ENCODE measurements around the gene HECTD2.
"Not testable (repeated sequence)": the region's sequence is repeated elsewhere in the genome, so short reads cannot be mapped to it uniquely, and the experiment has no call there.

HECTD2 gene

GRCh38 chr10:91409869-91410637, at the start of gene HECTD2:
Gene HECTD2 (plus strand): TSS chr10:91410344. CDS start chr10:91410439, 95 bp downstream.
- DNase-seq (peak; percentile 82), ATAC-seq (peak; percentile 79)
- H3K4me3 Mint-ChIP-seq: peak within 1 kb of the TSS; percentile 84
- H3K9me3 Mint-ChIP-seq: no peaks in the 10 kb centered on the region
- no peaks in the 10 kb centered on the region for H3K36me3 Mint-ChIP-seq (ENCODE audit: low read depth)
- H3K27me3 Mint-ChIP-seq: peaks cover 15% of the 10 kb centered on the region
- peaks cover 25% of the 10 kb centered on the region for H3K4me1 Mint-ChIP-seq
- peak within 1 kb of the TSS; percentile 91 for H3K27ac Mint-ChIP-seq

- H3K9me3 Mint-ChIP-seq: peaks cover 6% of the 10 kb centered on the region
- H3K27ac Mint-ChIP-seq: no peak overlapping the region
- H3K27me3 Mint-ChIP-seq: peaks cover 31% of the 10 kb centered on the region
- H3K4me3 Mint-ChIP-seq: no peak overlapping the region
- DNase-seq: no peak
- no peak for ATAC-seq
- no peaks in the 10 kb centered on the region for H3K36me3 Mint-ChIP-seq (ENCODE audit: low read depth)
- H3K4me1 Mint-ChIP-seq: no peaks in the 10 kb centered on the region
These were observed 49.7 kb upstream of the HECTD2 start for GRCh38 chr10:91360461-91360860.

- not testable (repeated sequence) for H3K27ac Mint-ChIP-seq; H3K9me3 Mint-ChIP-seq; H3K4me3 Mint-ChIP-seq; DNase-seq; H3K36me3 Mint-ChIP-seq (ENCODE audit: low read depth); ATAC-seq; H3K4me1 Mint-ChIP-seq
- peaks cover 43% of the 10 kb centered on the region for H3K27me3 Mint-ChIP-seq
These were observed 44.6 kb upstream of the HECTD2 start for GRCh38 chr10:91365519-91365918.

DNA sequence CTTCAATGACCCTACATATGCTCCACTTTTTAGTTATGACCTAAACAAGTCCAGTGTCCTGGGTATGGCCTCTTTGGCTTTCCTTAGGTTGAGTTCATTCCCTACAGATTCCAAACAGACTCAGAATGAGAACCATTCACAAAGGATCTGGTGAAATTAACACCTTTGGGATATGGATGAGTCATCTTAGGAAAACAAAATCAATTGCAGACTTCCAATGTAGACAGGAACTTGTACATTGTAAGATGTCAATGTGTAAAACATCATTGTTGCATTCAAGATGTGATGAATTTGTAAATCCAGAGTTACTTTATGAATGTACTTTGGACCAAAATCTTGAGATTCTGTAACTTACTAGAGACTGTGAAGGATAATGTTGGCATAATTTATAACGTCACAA, 43.4 kb upstream of the HECTD2 start:
- Mint-ChIP-seq H3K4me3 (no peak overlapping the region), H3K27ac (no peak overlapping the region), H3K36me3 (ENCODE audit: low read depth) (no peaks in the 10 kb centered on the region), H3K4me1 (peaks cover 2% of the 10 kb centered on the region), H3K27me3 (peaks cover 35% of the 10 kb centered on the region), H3K9me3 (peaks cover 6% of the 10 kb centered on the region)
- DNase-seq (no peak), ATAC-seq (no peak)

GRCh38 chr10:91367127-91367531, 43.0 kb upstream of the HECTD2 start:
- peaks cover 2% of the 10 kb centered on the region for H3K4me1 Mint-ChIP-seq
- DNase-seq (no peak), ATAC-seq (no peak)
- no peak overlapping the region for H3K27ac Mint-ChIP-seq
- no peaks in the 10 kb centered on the region for H3K36me3 Mint-ChIP-seq (ENCODE audit: low read depth)
- H3K27me3 Mint-ChIP-seq: peaks cover 35% of the 10 kb centered on the region
- peaks cover 6% of the 10 kb centered on the region for H3K9me3 Mint-ChIP-seq
- no peak overlapping the region for H3K4me3 Mint-ChIP-seq

GRCh38 chr10:91367558-91367957, 42.6 kb upstream of the HECTD2 start:
- no peak for DNase-seq
- Mint-ChIP-seq H3K27me3 (peaks cover 35% of the 10 kb centered on the region), H3K27ac (no peak overlapping the region), H3K4me3 (no peak overlapping the region), H3K9me3 (peaks cover 6% of the 10 kb centered on the region), H3K36me3 (ENCODE audit: low read depth) (no peaks in the 10 kb centered on the region), H3K4me1 (peaks cover 2% of the 10 kb centered on the region)
- ATAC-seq: no peak

DNA sequence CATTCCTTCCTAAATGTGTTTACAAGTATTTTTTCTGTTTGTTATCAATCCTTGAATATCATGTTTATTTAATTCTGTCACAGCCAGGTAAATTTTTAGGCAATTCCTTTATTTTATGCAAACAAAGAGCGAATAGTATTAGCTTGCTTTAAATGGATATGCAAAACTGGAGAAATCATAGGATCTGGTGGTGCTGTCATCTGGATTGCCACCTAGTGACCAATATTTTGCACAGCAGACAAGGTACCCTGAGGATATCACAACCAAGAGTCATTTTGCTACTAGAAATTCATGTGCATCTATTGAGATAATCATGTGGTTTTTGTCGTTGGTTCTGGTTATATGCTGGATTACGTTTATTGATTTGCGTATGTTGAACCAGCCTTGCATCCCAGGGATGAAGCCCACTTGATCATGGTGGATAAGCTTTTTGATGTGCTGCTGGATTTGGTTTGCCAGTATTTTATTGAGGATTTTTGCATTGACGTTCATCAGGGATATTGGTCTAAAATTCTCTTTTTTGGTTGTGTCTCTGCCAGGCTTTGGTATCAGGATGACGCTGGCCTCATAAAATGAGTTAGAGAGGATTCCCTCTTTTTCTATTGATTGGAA, 40.1 kb upstream of the HECTD2 start:
- Mint-ChIP-seq H3K27me3 (peaks cover 23% of the 10 kb centered on the region), H3K9me3 (peaks cover 12% of the 10 kb centered on the region)
- not testable (repeated sequence) for H3K4me3 Mint-ChIP-seq; ATAC-seq; DNase-seq; H3K27ac Mint-ChIP-seq; H3K4me1 Mint-ChIP-seq; H3K36me3 Mint-ChIP-seq (ENCODE audit: low read depth)

GRCh38 chr10:91374052-91374451, 36.1 kb upstream of the HECTD2 start:
- H3K27ac Mint-ChIP-seq: no peak overlapping the region
- H3K27me3 Mint-ChIP-seq: peaks cover 22% of the 10 kb centered on the region
- H3K36me3 Mint-ChIP-seq (ENCODE audit: low read depth): peaks cover 2% of the 10 kb centered on the region
- peaks cover 32% of the 10 kb centered on the region for H3K9me3 Mint-ChIP-seq
- ATAC-seq (no peak), DNase-seq (no peak)
- no peak overlapping the region for H3K4me3 Mint-ChIP-seq
- peaks cover 14% of the 10 kb centered on the region for H3K4me1 Mint-ChIP-seq

DNA sequence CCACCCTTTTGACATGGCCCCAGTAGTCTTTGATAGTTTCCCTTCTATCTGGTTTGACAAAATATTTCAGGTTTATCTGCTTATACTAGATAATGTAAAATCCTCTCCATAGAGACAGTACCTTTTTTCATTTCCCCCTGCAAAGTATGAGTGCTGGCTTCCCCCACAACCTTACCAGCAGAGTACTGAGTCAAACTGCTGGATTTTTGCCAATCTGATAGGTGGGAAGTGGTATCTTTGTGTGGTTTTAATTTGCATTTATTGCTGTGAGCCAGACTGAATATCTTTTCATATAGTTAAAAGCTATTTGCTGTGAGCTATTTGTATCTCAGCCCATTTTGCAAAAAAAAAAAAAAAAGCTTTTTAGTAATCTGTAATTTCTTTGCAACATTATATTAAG, 32.1 kb upstream of the HECTD2 start:
- no peak overlapping the region for H3K27ac Mint-ChIP-seq
- no peak overlapping the region for H3K4me3 Mint-ChIP-seq
- peaks cover 32% of the 10 kb centered on the region for H3K9me3 Mint-ChIP-seq
- peaks cover 18% of the 10 kb centered on the region for H3K4me1 Mint-ChIP-seq
- H3K27me3 Mint-ChIP-seq: peaks cover 20% of the 10 kb centered on the region
- no peak for DNase-seq
- ATAC-seq: peak; percentile 92
- H3K36me3 Mint-ChIP-seq (ENCODE audit: low read depth): peaks cover 2% of the 10 kb centered on the region

DNA sequence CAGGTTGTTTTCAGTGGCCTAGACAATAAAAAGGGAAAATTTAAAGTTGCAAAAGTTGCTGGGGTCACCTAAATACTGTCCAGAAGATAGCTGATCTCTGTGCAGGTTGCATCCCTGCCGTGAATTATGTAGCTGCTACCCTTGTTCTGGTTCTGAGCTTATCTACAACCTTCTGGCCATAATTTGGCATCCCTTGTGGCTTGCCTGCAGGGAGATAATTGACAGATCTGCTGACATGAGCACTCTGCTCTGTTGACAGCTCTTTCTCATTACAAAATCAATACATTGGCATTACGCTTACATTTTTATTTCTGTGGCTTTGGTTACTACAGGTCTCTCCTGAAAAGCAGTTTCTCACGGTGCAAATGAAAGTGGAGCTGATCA, 29.3 kb upstream of the HECTD2 start:
- peaks cover 27% of the 10 kb centered on the region for H3K27me3 Mint-ChIP-seq
- DNase-seq (no peak), ATAC-seq (no peak)
- peaks cover 13% of the 10 kb centered on the region for H3K9me3 Mint-ChIP-seq
- H3K4me1 Mint-ChIP-seq: peaks cover 18% of the 10 kb centered on the region
- no peak overlapping the region for H3K4me3 Mint-ChIP-seq
- no peak overlapping the region for H3K27ac Mint-ChIP-seq
- H3K36me3 Mint-ChIP-seq (ENCODE audit: low read depth): no peaks in the 10 kb centered on the region

DNA sequence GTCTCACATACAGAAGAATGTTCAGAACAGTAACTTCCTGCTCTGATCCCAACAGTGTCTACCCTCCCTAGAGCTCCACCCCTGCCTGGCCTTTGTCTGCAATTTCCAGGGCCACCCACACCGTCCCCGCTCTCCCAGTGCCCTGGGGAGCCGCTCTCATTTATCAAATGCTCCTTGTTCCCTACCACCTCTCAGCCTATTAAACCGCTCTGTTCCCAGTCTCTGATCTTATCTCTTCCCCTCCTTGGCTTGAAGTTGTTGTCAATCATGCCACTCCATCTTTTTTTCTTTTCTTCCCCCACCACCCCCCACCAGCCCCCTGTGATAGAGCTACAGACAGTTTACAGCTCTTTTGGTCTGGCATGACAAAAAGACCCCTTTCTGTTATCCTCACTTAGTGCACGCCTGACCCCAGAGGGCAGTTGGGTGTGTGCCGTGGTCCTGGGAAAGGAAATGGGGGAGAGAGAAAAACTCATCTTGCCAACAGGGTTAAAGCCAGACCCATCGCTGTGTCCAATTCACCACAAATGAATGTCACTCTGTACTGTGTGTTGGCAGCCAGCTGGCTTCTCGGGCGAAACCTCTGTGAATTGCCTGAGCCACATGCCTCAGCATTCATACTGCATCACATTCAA, 28.8 kb upstream of the HECTD2 start:
- no peak for ATAC-seq
- no peak for DNase-seq

GRCh38 chr10:91385306-91386085, 24.6 kb upstream of the HECTD2 start:
- peaks cover 5% of the 10 kb centered on the region for H3K4me1 Mint-ChIP-seq
- no peak for ATAC-seq
- no peak overlapping the region for H3K27ac Mint-ChIP-seq
- no peak for DNase-seq
- no peaks in the 10 kb centered on the region for H3K9me3 Mint-ChIP-seq
- H3K4me3 Mint-ChIP-seq: no peak overlapping the region
- no peaks in the 10 kb centered on the region for H3K36me3 Mint-ChIP-seq (ENCODE audit: low read depth)
- H3K27me3 Mint-ChIP-seq: peaks cover 32% of the 10 kb centered on the region

More for the DNA sequence above, 28.8 kb upstream of the HECTD2 start:
- H3K9me3 Mint-ChIP-seq: peaks cover 10% of the 10 kb centered on the region
- peaks cover 26% of the 10 kb centered on the region for H3K27me3 Mint-ChIP-seq
- H3K27ac Mint-ChIP-seq: no peak overlapping the region
- peaks cover 18% of the 10 kb centered on the region for H3K4me1 Mint-ChIP-seq
- no peaks in the 10 kb centered on the region for H3K36me3 Mint-ChIP-seq (ENCODE audit: low read depth)
- no peak overlapping the region for H3K4me3 Mint-ChIP-seq

GRCh38 chr10:91389636-91390512, 20.3 kb upstream of the HECTD2 start:
- no peaks in the 10 kb centered on the region for H3K9me3 Mint-ChIP-seq

GRCh38 chr10:91390513-91390825, 19.7 kb upstream of the HECTD2 start:
- DNase-seq; H3K4me3 Mint-ChIP-seq; ATAC-seq; H3K36me3 Mint-ChIP-seq (ENCODE audit: low read depth); H3K4me1 Mint-ChIP-seq; H3K27ac Mint-ChIP-seq; H3K9me3 Mint-ChIP-seq: not testable (repeated sequence)
- H3K27me3 Mint-ChIP-seq: peaks cover 20% of the 10 kb centered on the region

More at GRCh38 chr10:91389636-91390512, 20.3 kb upstream of the HECTD2 start:
- H3K27me3 Mint-ChIP-seq: peaks cover 20% of the 10 kb centered on the region
- no peak overlapping the region for H3K4me3 Mint-ChIP-seq
- peaks cover 5% of the 10 kb centered on the region for H3K4me1 Mint-ChIP-seq
- DNase-seq: no peak
- H3K36me3 Mint-ChIP-seq (ENCODE audit: low read depth): no peaks in the 10 kb centered on the region
- ATAC-seq: peak; percentile 68
- peak overlapping the region; percentile 24 for H3K27ac Mint-ChIP-seq
